ENCODE data around the gene TEAD2.

DNA sequence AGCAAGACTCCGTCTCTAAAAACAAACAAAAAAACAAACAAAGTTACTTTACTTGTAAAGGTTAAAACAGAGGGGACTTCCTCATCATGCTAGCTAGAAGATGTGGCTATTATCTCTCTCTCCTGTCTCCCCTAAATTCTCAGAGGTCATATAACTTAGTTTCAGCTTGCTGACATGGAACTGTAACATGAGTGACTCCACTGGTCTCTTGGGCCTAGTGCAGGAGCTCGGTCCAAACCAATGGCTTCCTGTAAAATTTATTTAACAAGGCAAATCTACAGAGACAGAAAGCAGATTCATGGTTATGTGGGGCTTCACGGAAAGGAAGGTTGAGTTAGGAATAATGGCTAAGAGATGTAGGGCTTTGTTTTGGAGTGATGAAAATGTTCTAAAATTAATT lies 16.3 kb upstream of the TEAD2 start:
- TF ChIP-seq, protein P1, sequence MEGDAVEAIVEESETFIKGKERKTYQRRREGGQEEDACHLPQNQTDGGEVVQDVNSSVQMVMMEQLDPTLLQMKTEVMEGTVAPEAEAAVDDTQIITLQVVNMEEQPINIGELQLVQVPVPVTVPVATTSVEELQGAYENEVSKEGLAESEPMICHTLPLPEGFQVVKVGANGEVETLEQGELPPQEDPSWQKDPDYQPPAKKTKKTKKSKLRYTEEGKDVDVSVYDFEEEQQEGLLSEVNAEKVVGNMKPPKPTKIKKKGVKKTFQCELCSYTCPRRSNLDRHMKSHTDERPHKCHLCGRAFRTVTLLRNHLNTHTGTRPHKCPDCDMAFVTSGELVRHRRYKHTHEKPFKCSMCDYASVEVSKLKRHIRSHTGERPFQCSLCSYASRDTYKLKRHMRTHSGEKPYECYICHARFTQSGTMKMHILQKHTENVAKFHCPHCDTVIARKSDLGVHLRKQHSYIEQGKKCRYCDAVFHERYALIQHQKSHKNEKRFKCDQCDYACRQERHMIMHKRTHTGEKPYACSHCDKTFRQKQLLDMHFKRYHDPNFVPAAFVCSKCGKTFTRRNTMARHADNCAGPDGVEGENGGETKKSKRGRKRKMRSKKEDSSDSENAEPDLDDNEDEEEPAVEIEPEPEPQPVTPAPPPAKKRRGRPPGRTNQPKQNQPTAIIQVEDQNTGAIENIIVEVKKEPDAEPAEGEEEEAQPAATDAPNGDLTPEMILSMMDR (IDR thresholded peaks at IDR 0.05): no peak
- no peak for TF ChIP-seq POLR2A (IDR thresholded peaks at IDR 0.05)

Data from body of pancreas (tissue), 4 donors.